ENCODE results near the gene SERPINA4. TPM values are rescaled to one million over a fixed set of nuclear protein-coding genes. Genes with fewer than 3 reads are reported as not detected.

The SERPINA4 gene
- total RNA-seq, 6 donors from 2014 or later = 0.13 TPM; not detected in 5

- Histone ChIP-seq H3K4me3 (no peak overlapping the region), H3K27me3 (no peaks in the 10 kb centered on the region), H3K9me3 (no peaks in the 10 kb centered on the region), H3K27ac (no peak overlapping the region), H3K36me3 (no peaks in the 10 kb centered on the region), H3K4me1 (no peaks in the 10 kb centered on the region)
- WGBS, 2 donors = 85 to 90% methylated on average over 8 of the region's 8 CpGs
- TF ChIP-seq POLR2A (IDR thresholded peaks at IDR 0.05) (no peak), EP300 (IDR thresholded peaks at IDR 0.05) (no peak), CTCF (IDR thresholded peaks at IDR 0.05) (no peak), POLR2AphosphoS5 (IDR thresholded peaks at IDR 0.05) (no peak)
- DNase-seq = no peak
- ATAC-seq (ENCODE audit: low FRiP score in 2 of 2) = no peak
These were observed 30.6 kb downstream of the SERPINA4 start for GRCh38 chr14:94591871-94592270.

GRCh38 chr14:94592457-94592856, 31.2 kb downstream of the SERPINA4 start:
- H3K36me3 ChIP-seq = no peaks in the 10 kb centered on the region
- no peak overlapping the region for H3K27ac ChIP-seq
- H3K9me3 ChIP-seq = no peaks in the 10 kb centered on the region
- TF ChIP-seq POLR2AphosphoS5 (IDR thresholded peaks at IDR 0.05) = no peak
- TF ChIP-seq CTCF (IDR thresholded peaks at IDR 0.05) = no peak
- no peak for TF ChIP-seq EP300 (IDR thresholded peaks at IDR 0.05)
- TF ChIP-seq POLR2A (IDR thresholded peaks at IDR 0.05) = no peak
- no peak for DNase-seq
- H3K4me1 ChIP-seq = no peaks in the 10 kb centered on the region
- no peaks in the 10 kb centered on the region for H3K27me3 ChIP-seq
- ATAC-seq (ENCODE audit: low FRiP score in 2 of 2) = no peak
- H3K4me3 ChIP-seq = no peak overlapping the region

- Histone ChIP-seq H3K27me3 (no peaks in the 10 kb centered on the region), H3K4me1 (no peaks in the 10 kb centered on the region), H3K36me3 (no peaks in the 10 kb centered on the region), H3K4me3 (no peak overlapping the region), H3K9me3 (no peaks in the 10 kb centered on the region), H3K27ac (no peak overlapping the region)
- DNase-seq (no peak), ATAC-seq (ENCODE audit: low FRiP score in 2 of 2) (peak in 1 of 2 donors; percentile 22)
- TF ChIP-seq POLR2A (IDR thresholded peaks at IDR 0.05) (no peak), POLR2AphosphoS5 (IDR thresholded peaks at IDR 0.05) (no peak), CTCF (IDR thresholded peaks at IDR 0.05) (no peak), EP300 (IDR thresholded peaks at IDR 0.05) (no peak)
- whole genome bisulfite sequencing, 2 donors = 85 to 88% methylated on average over 3 of the region's 3 CpGs
These were observed 32.1 kb downstream of the SERPINA4 start for GRCh38 chr14:94593376-94593748.

- H3K4me3 ChIP-seq = no peak overlapping the region
- peaks cover 0 to 5% (median 2%) of the 10 kb centered on the region in 4 donors for H3K4me1 ChIP-seq
- no peaks in the 10 kb centered on the region for H3K27me3 ChIP-seq
- H3K27ac ChIP-seq = no peak overlapping the region
- H3K36me3 ChIP-seq = no peaks in the 10 kb centered on the region
- 69 to 76% methylated on average over 3 to 4 of the region's 4 CpGs for WGBS, 2 donors
- H3K9me3 ChIP-seq = no peaks in the 10 kb centered on the region
- ATAC-seq (ENCODE audit: low FRiP score in 2 of 2) (no peak), DNase-seq (no peak)
- TF ChIP-seq EP300 (IDR thresholded peaks at IDR 0.05) (no peak), POLR2A (IDR thresholded peaks at IDR 0.05) (no peak), CTCF (IDR thresholded peaks at IDR 0.05) (no peak), POLR2AphosphoS5 (IDR thresholded peaks at IDR 0.05) (no peak)
These were observed 32.6 kb downstream of the SERPINA4 start for GRCh38 chr14:94593749-94594431.

GRCh38 chr14:94594441-94594840, 33.2 kb downstream of the SERPINA4 start:
- TF ChIP-seq POLR2A (IDR thresholded peaks at IDR 0.05) (no peak), EP300 (IDR thresholded peaks at IDR 0.05) (no peak), CTCF (IDR thresholded peaks at IDR 0.05) (no peak), POLR2AphosphoS5 (IDR thresholded peaks at IDR 0.05) (no peak)
- no peak for ATAC-seq (ENCODE audit: low FRiP score in 2 of 2)
- Histone ChIP-seq H3K9me3 (no peaks in the 10 kb centered on the region), H3K27ac (no peak overlapping the region), H3K4me3 (no peak overlapping the region), H3K4me1 (peaks cover 1 to 10% (median 5%) of the 10 kb centered on the region in 4 donors), H3K27me3 (no peaks in the 10 kb centered on the region), H3K36me3 (no peaks in the 10 kb centered on the region)
- WGBS, 2 donors = 88 to 92% methylated on average over 7 of the region's 7 CpGs
- DNase-seq = no peak
